Gastroesophageal sphincter (tissue), 4 donors: ENCODE measurements around the gene POMC. TPM values are rescaled to one million over a fixed set of nuclear protein-coding genes. Genes with fewer than 3 reads are reported as not detected.

Experiments
- ATAC-seq: fragments of 150-250 bp; one replicate; pipeline ENCODE4 v1.9.1; 2016; ENCODE audit warnings: mild to moderate bottlenecking, moderate library complexity
- H3K27ac ChIP-seq, 4 donors: fragments of 200-600 bp; sonication (generic) in 3 of 4; 1 replicate in 3 of 4; 2 replicates in 1 of 4; pipeline ENCODE4 v1.5.1; 2016 to 2019
- H3K27me3 ChIP-seq: fragments of 200-600 bp; sonication (generic); one replicate; pipeline ENCODE4 v1.5.1; 2019
- H3K36me3 ChIP-seq, 2 donors: fragments of 200-600 bp; sonication (generic); one replicate each; pipeline ENCODE4 v1.5.1; 2019; ENCODE audit warnings: control low read depth in 1 of 2
- H3K4me1 ChIP-seq, 3 donors: fragments of 200-600 bp; sonication (generic); 1 replicate in 2 of 3; 2 replicates in 1 of 3; pipeline ENCODE4 v1.5.1; 2016 to 2019; ENCODE audit warnings: control low read depth in 2 of 3
- H3K4me3 ChIP-seq, 2 donors: fragments of 200-600 bp; sonication (generic); one replicate each; pipeline ENCODE4 v1.5.1; 2019; ENCODE audit warnings: mild to moderate bottlenecking in 1 of 2, moderate library complexity in 1 of 2
- H3K9me3 ChIP-seq, 3 donors: fragments of 200-600 bp; sonication (generic); one replicate each; pipeline ENCODE4 v1.5.1; 2017 to 2019; ENCODE audit warnings: control low read depth in 2 of 3
- EP300 ChIP-seq: sonication (generic); formaldehyde crosslinking; IDR thresholded peaks from one replicate; pipeline ENCODE4 v1.6.1; 2017; ENCODE audit warnings: antibody characterized with exemption, mild to moderate bottlenecking
- POLR2A ChIP-seq, 2 donors: fragments of 450-650 bp; IDR thresholded peaks; one replicate each; pipeline ENCODE4 v1.6.1; 2017; ENCODE audit warnings: antibody characterized with exemption in 2 of 2, mild to moderate bottlenecking in 2 of 2, moderate library complexity in 1 of 2
- POLR2AphosphoS5 ChIP-seq: sonication (generic); formaldehyde crosslinking; IDR thresholded peaks from one replicate; pipeline ENCODE4 v1.6.1; 2017; ENCODE audit warnings: antibody characterized with exemption
- WGBS, 2 donors: methylation state at CpG; one replicate each; pipeline ENCODE4 v1.1.5; 2018; ENCODE audit warnings: low coverage in 1 of 2; 5-methylcytosine and 5-hydroxymethylcytosine counted together
- total RNA-seq, 4 donors: library from RNA; depleted of rRNA; stranded (reverse); fragments of >200 nt; gene quantifications; one replicate each; pipeline ENCODE4 v1.1.0, GENCODE V29; 2016
- TF ChIP-seq, protein P1 (sequence below), 4 experiments: fragments of 200-600 bp in 2 of 4; fragments of 450-650 bp in 2 of 4; sonication (generic) in 1 of 4; IDR thresholded peaks; one replicate each; pipeline ENCODE4 v1.5.1; 2017 to 2019; ENCODE audit warnings: antibody characterized with exemption in 4 of 4, mild to moderate bottlenecking in 2 of 4, moderate library complexity in 2 of 4

The POMC gene
- total RNA-seq, 4 donors from 2014 or later: 2.5 to 24.4 (median 5.4) TPM

- H3K36me3 ChIP-seq: no peaks in the 10 kb centered on the region
- H3K9me3 ChIP-seq: peaks cover 0 to 11% (median 0%) of the 10 kb centered on the region in 3 donors
- 100% methylated on average over 1 of the region's 10 CpGs; no CpG with 5 or more reads in 1 of the 2 donors for WGBS, 2 donors
- H3K4me1 ChIP-seq: no peaks in the 10 kb centered on the region
- no peak for ATAC-seq
- TF ChIP-seq, protein P1, sequence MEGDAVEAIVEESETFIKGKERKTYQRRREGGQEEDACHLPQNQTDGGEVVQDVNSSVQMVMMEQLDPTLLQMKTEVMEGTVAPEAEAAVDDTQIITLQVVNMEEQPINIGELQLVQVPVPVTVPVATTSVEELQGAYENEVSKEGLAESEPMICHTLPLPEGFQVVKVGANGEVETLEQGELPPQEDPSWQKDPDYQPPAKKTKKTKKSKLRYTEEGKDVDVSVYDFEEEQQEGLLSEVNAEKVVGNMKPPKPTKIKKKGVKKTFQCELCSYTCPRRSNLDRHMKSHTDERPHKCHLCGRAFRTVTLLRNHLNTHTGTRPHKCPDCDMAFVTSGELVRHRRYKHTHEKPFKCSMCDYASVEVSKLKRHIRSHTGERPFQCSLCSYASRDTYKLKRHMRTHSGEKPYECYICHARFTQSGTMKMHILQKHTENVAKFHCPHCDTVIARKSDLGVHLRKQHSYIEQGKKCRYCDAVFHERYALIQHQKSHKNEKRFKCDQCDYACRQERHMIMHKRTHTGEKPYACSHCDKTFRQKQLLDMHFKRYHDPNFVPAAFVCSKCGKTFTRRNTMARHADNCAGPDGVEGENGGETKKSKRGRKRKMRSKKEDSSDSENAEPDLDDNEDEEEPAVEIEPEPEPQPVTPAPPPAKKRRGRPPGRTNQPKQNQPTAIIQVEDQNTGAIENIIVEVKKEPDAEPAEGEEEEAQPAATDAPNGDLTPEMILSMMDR (IDR thresholded peaks at IDR 0.05): no peak
- TF ChIP-seq POLR2A (IDR thresholded peaks at IDR 0.05): no peak
- TF ChIP-seq POLR2AphosphoS5: no peak
- no peak for TF ChIP-seq EP300
- H3K4me3 ChIP-seq: no peak overlapping the region
- H3K27me3 ChIP-seq: peaks cover 35% of the 10 kb centered on the region
- no peak overlapping the region for H3K27ac ChIP-seq
Measured at GRCh38 chr2:25178976-25179375, 10.6 kb upstream of the POMC start.

DNA sequence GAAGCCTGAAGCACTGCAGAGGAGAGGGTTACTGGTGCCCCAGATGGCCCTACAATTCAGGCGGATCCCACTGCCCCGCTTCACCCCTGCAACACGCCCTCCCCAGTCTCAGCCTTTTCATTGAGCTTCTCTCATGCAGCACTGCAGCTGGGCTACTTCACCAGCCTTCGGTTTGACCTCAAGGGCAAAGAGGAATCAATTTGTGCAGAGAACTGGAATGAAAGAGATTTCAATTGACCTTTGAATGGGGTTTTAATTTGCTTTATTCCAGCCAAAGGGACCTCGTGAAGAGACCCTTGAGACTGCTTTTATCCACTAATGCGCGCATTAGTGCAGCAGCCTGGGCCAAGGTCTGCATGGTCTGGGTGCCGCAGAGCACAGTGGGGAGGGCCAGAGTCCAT is 8.8 kb upstream of the POMC start:
- H3K27ac ChIP-seq: no peak overlapping the region
- WGBS, 2 donors: 80% methylated on average over 1 of the region's 8 CpGs; no CpG with 5 or more reads in 1 of the 2 donors
- no peak overlapping the region for H3K4me3 ChIP-seq
- no peaks in the 10 kb centered on the region for H3K36me3 ChIP-seq
- no peak for ATAC-seq
- no peaks in the 10 kb centered on the region for H3K4me1 ChIP-seq
- H3K27me3 ChIP-seq: peaks cover 35% of the 10 kb centered on the region
- peaks cover 0 to 8% (median 0%) of the 10 kb centered on the region in 3 donors for H3K9me3 ChIP-seq
- TF ChIP-seq EP300: no peak
- TF ChIP-seq, protein P1 (IDR thresholded peaks at IDR 0.05): no peak
- TF ChIP-seq POLR2A (IDR thresholded peaks at IDR 0.05): no peak
- TF ChIP-seq POLR2AphosphoS5: no peak

DNA sequence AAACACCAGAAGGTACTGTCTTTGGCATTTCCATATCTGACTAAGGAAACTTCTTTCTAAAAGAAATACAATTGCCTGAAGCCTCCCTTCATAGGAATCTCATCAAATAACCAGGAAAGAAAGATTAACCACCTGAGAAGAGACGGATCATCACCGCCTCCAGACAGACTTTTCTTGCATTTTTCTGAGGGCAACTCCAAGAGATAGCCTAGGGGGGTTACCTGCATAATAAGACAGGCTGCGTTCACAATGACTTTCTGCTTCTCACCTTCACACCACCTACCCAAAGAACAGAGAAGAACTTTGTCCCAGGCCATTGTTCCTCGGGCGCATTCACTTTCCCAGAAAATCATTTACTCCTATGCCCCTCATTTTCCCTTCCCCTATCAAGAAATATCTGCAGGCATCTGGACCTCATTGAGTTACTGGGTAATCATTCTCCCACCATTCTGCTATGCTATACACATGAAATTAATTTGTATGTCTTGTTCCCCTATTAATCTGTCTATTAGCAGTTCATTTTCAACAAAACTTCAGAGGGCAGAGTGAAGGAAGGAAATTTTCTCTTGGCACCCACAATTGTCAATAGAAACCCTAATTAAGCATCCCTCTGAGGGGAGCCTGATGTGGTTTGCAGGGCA is 8.3 kb upstream of the POMC start:
- Histone ChIP-seq H3K4me3 (no peak overlapping the region), H3K36me3 (no peaks in the 10 kb centered on the region), H3K27ac (no peak overlapping the region), H3K27me3 (peaks cover 35% of the 10 kb centered on the region), H3K4me1 (no peaks in the 10 kb centered on the region), H3K9me3 (peaks cover 0 to 3% (median 0%) of the 10 kb centered on the region in 3 donors)
- ATAC-seq: no peak
- no peak for TF ChIP-seq EP300
- 86 to 90% methylated on average over 3 to 5 of the region's 5 CpGs for WGBS, 2 donors

DNA sequence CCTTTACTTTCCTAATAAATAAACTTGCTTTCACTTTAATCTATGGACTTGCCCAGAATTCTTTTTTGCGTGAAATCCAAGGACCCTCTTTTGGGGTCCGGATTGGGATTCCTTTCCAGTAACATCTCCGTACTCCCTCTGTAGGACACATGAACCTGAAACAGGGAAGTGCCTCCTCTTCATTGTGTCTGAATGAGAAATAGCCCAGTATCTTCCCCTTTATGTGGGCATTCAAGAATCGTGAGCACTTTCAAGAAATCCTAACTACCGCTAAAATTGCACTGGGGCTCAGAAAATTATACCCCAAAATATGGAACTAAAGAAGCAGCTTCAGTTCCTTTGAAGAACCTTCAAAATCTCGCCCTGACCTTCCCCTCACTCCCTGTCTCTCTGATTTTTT is 7.8 kb upstream of the POMC start:
- ATAC-seq: no peak
- H3K9me3 ChIP-seq: no peaks in the 10 kb centered on the region
- 80 to 87% methylated on average over 4 to 6 of the region's 6 CpGs for whole genome bisulfite sequencing, 2 donors
- H3K27me3 ChIP-seq: peaks cover 35% of the 10 kb centered on the region
- H3K4me3 ChIP-seq: no peak overlapping the region
- H3K36me3 ChIP-seq: no peaks in the 10 kb centered on the region
- TF ChIP-seq EP300 (no peak), POLR2A (IDR thresholded peaks at IDR 0.05) (no peak), POLR2AphosphoS5 (no peak)
- TF ChIP-seq, protein P1 (IDR thresholded peaks at IDR 0.05): no peak
- H3K4me1 ChIP-seq: no peaks in the 10 kb centered on the region
- no peak overlapping the region for H3K27ac ChIP-seq

- WGBS, 2 donors: 92 to 97% methylated on average over 5 to 6 of the region's 6 CpGs
- no peak for TF ChIP-seq POLR2A (IDR thresholded peaks at IDR 0.05)
- TF ChIP-seq EP300: no peak
- TF ChIP-seq POLR2AphosphoS5: no peak
- TF ChIP-seq, protein P1 (IDR thresholded peaks at IDR 0.05): no peak
Measured at GRCh38 chr2:25174192-25174861, 5.9 kb upstream of the POMC start.

More at GRCh38 chr2:25174192-25174861, 5.9 kb upstream of the POMC start:
- peaks cover 43% of the 10 kb centered on the region for H3K27me3 ChIP-seq
- no peak for ATAC-seq
- no peak overlapping the region for H3K27ac ChIP-seq
- no peaks in the 10 kb centered on the region for H3K9me3 ChIP-seq
- H3K4me1 ChIP-seq: no peaks in the 10 kb centered on the region
- no peaks in the 10 kb centered on the region for H3K36me3 ChIP-seq
- no peak overlapping the region for H3K4me3 ChIP-seq
